HG02973 (cell line): ENCODE data around the gene SLC28A1.

Source experiments
- ATAC-seq: cut with Tn5 transposase; IDR thresholded peaks from one replicate; pipeline ENCODE4 v1.9.1; 2021; ENCODE audit warnings: moderate library complexity; ENCODE audit not compliant: unreplicated experiment

The SLC28A1 gene

DNA sequence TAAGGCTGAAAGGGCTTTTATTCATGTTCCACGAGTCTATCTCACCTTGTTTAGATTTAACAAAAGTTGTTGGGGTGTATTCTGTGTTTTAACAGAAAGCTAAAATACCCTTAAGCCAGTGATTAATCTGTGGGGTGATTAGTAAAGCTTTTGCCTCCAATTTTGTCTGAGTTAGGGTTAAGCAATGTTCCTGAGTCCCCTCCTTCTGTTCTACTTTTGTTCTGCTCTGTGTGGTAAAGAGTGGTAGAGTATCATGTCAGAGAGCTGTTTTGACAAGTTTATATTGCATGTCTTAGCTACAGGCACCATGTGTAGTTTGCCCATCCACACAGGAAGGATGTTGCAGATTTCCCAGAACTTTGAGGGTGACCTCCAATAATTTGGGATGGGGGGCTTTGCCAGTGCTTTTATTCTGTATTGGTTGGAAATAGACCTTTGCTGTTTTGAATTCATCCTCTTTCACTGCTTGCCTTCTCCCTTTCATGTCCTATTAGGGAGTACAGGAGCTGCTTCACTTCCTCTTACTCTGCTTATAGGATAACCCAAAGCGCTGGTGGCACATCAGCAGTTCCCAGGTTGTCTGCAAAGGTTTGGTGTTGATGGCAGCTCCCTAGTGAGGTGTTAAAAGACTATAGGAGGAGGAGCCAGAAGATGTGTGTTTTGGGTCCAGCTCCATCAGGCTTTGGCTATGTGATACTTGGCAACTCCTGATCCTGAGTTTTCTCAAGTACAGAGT is 104.6 kb downstream of the SLC28A1 start:
- ATAC-seq: no peak

DNA sequence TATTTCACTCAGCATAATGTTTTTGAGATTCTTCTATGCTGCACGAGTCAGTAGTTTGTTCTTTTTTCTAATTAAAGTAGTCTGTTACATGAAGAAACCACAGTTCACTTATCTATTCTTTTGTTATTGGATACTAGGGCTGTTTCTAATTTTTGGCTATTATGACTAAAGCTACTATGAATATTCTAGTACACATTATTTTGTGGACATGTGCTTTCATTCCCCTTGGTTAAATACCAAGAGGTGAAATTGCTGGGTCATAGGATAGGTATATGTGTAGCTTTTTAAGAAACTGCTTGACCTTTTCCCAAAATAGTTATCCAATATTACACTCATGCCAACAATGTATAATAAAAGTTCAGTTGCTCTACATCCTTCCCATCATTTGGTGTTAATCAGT is 106.0 kb downstream of the SLC28A1 start:
- ATAC-seq: no peak

DNA sequence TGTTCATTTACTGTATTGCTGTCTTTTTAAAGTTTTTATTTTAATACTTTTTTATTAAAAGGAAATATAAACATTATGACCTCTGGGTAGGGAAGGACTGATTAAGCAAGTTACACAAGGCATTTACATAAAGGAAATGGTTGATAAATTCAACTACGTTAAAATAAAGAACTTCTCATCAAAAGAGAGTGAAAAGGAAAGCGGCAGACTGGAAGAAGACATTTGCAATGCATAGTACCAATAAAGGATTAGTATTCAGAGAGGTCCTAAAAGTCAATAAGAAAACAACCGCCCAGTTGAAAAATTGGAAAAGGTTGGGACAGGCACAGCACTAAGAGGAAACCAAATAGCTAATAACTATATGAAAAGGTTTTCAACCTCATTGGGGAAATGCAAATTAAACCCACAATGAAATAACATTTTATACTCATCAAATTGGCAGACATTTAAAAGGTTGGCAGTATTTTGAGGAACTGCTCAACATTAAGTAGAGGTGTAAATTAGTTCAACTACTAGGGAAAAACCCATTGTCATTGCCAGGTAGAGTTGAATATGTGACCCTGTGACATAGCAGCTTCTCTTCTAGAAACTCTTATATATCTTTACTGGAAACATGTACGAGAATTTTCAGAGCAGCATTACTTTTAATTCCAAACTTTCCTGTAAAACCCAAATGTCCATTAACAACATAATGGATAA is 106.7 kb downstream of the SLC28A1 start:
- no peak for ATAC-seq

DNA sequence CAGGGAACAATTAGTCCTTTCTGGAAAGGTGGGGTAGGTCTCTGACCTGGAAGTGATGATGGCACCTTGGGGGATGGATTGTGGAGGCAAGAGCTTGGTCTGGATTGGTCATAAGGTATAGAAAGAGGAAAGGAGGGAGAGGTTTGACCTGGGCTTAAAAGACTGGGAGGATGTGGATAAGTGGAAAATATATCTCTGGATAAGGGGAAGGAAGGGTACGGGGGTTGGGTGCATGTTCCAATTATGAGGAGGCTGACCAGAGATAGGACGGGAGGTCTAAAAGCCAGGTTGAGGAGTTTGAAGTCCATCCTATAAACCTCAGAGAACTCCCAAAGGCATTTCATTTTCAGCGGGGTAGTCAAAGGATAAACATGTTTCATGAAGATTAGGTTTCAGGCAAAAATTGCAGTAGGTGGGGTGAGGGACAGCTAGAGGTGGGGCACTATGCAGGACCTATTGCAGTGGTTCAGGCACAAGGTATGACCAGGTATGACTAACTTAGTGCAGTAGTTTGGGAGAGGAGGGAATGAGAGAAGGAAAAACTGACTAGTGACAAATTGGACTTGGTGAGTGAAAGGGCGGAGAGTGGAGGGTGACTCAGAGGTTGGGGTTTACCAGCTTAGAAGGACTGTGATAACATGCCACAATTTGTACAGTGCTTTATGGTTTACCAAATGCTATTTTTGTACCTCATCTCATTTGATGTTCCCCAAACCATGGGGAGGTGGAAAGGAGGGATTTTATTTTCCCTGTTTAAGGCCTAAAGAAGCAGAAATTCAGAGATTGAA is 107.9 kb downstream of the SLC28A1 start:
- ATAC-seq: no peak
